GM21825 (cell line): ENCODE data around the gene PPP6R3.
A peak's percentile ranks its signal among the peaks of the same experiment; 100 is the strongest.
"Not testable (repeated sequence)": the region's sequence is repeated elsewhere in the genome, so short reads cannot be mapped to it uniquely, and the experiment has no call there.

ENCODE experiments used
- ATAC-seq: cut with Tn5 transposase; IDR thresholded peaks from one replicate; pipeline ENCODE4 v1.9.1; 2021; ENCODE audit warnings: mild to moderate bottlenecking, moderate library complexity; ENCODE audit not compliant: unreplicated experiment

PPP6R3 gene

GRCh38 chr11:68454767-68455166 lies 5.8 kb upstream of the PPP6R3 start:
- ATAC-seq: no peak

- no peak for ATAC-seq
These were observed 5.1 kb upstream of the PPP6R3 start for GRCh38 chr11:68455485-68455884.

- no peak for ATAC-seq
These were observed 3.2 kb upstream of the PPP6R3 start for GRCh38 chr11:68457216-68457897.

GRCh38 chr11:68457898-68458249 lies 2.7 kb upstream of the PPP6R3 start:
- ATAC-seq: no peak

- ATAC-seq: not testable (repeated sequence)
These were observed 2.2 kb upstream of the PPP6R3 start for GRCh38 chr11:68458340-68458739.

GRCh38 chr11:68459886-68460740 lies 439 bp upstream of the PPP6R3 start:
- peak; percentile 69 for ATAC-seq

- ATAC-seq: no peak
These were observed 994 bp downstream of the PPP6R3 start for GRCh38 chr11:68461575-68461917.

- ATAC-seq: no peak
These were observed 3.2 kb downstream of the PPP6R3 start for GRCh38 chr11:68463714-68464113.

- no peak for ATAC-seq
These were observed 6.8 kb downstream of the PPP6R3 start for GRCh38 chr11:68467201-68467834.

GRCh38 chr11:68468217-68468828 lies 7.8 kb downstream of the PPP6R3 start:
- no peak for ATAC-seq

GRCh38 chr11:68469122-68469521 lies 8.6 kb downstream of the PPP6R3 start:
- ATAC-seq: no peak

- ATAC-seq: no peak
These were observed 9.1 kb downstream of the PPP6R3 start for GRCh38 chr11:68469642-68470041.

GRCh38 chr11:68470304-68470811 lies 9.8 kb downstream of the PPP6R3 start:
- no peak for ATAC-seq

- ATAC-seq: no peak
These were observed 11.1 kb downstream of the PPP6R3 start for GRCh38 chr11:68471360-68472340.

GRCh38 chr11:68472778-68473177 lies 12.2 kb downstream of the PPP6R3 start:
- no peak for ATAC-seq

- no peak for ATAC-seq
These were observed 13.1 kb downstream of the PPP6R3 start for GRCh38 chr11:68473693-68474092.

- not testable (repeated sequence) for ATAC-seq
These were observed 15.1 kb downstream of the PPP6R3 start for GRCh38 chr11:68475626-68476025.

GRCh38 chr11:68479390-68479789 lies 18.8 kb downstream of the PPP6R3 start:
- ATAC-seq: no peak

GRCh38 chr11:68480193-68480592 lies 19.6 kb downstream of the PPP6R3 start:
- no peak for ATAC-seq

- no peak for ATAC-seq
These were observed 20.4 kb downstream of the PPP6R3 start for GRCh38 chr11:68480852-68481510.
